ENCODE data around the gene TMPRSS6. TPM values are rescaled to one million over a fixed set of nuclear protein-coding genes. Genes with fewer than 3 reads are reported as not detected.

The TMPRSS6 gene
- total RNA-seq, 1 experiment from 2014 or later: not detected

- in situ Hi-C loops (cut with HindIII; ENCODE audit: low pct_unique_long_range_greater_than_20kb, low sequenced_read_pairs): loop anchor here (25.0 kb wide), 1 partner anchor 134 kb away; the partner anchor contains the start of gene C1QTNF6
- DNase-seq (ENCODE audit: low read depth, low spot score): no peak
Measured at GRCh38 chr22:37053310-37054055, 56.0 kb downstream of the TMPRSS6 start.

DNA sequence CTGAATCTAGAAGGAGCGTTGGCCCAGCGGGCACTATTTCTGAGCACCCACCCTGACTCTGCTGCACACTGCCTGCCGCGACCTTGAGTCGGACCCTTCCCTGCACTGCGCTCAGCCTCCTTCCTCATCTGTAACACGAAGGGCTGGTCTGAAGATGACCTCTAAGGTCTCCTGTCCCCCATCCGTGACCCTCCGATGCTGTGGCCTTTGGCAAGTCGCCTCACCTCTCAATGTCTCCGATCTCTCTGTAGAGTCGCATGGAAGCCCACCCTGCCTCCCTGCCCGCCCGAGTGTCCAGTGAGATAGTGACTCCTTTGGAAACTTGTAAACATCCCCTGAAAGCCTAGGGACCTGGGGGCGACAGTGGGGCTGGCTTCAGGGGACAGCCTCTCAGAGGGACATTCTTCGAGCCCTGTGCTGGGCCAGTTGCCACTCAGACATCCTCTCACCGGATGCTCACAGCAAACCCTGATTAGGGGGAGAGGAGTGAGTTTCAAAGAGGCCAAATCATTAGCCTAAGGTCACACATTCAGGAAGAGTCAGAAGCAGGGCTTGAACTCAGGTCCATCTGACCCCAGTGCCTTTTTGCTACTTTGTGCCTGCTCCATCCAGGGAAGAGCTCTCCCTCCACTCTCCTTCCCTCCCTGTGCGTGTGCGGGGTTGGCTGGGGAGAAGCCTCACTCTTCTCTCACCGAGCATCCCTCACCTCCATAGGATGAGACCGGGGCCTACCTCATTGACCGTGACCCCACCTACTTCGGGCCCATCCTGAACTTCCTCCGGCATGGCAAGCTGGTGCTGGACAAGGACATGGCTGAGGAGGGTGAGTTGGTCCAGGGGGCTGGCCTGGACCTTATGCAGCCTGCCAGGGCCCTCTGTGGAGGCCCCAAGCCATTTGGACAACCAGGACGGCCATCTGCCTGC, 56.9 kb downstream of the TMPRSS6 start:
- in situ Hi-C loops (cut with HindIII; ENCODE audit: low pct_unique_long_range_greater_than_20kb, low sequenced_read_pairs): loop anchor here (25.0 kb wide), 1 partner anchor 135 kb away; the partner anchor contains the start of gene C1QTNF6
- DNase-seq (ENCODE audit: low read depth, low spot score): no peak

DNA sequence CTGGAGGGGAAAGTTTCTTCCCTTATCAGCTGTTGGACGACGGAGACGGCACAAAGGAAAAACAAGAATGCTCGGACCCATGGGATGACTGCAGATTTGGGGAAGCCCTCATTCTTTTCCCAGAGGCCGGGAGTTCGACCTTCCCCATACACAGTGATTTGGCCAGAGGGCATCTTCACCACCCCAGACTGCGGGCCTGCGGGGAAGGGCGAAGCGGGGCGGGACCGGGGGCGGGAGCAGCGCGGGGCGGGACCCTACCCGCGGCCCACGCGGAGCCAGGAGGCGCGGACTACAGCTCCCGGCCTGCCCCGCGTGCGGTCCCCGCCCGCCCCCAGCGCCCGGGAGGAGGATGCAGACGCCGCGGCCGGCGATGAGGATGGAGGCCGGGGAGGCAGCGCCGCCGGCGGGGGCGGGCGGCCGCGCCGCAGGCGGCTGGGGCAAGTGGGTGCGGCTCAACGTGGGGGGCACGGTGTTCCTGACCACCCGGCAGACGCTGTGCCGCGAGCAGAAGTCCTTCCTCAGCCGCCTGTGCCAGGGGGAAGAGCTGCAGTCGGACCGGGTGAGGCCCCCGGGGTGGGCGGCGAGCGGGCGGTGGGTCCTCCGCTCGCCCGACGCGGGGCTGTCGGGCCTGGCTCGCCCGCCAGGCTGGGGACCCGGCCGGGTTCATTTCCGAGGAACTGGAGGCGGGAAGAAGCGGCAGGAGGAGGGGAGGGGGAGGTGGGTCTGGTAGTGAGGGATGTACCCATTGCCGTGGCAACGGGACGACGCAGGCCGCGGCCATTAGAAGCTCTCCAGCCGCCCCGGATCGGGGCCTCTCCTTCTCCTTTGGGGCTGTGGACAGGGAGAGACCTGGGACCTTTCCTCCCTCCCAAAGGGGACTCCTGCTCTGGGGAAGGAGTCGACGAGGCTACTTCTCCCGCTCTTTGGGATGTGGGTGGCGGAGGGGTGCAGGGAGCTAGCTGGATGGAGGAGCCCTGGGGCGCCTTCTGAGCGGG, 57.8 kb downstream of the TMPRSS6 start, which contains the start of gene KCTD17:
Gene KCTD17, plus strand, starts transcription at position 352 of the 995 bp plus-strand sequence. Its CDS starts 19 bp downstream, at position 371.
- in situ Hi-C loops (cut with HindIII; ENCODE audit: low pct_unique_long_range_greater_than_20kb, low sequenced_read_pairs): loop anchor here (25.0 kb wide), 1 partner anchor 136 kb away; the partner anchor contains the start of gene C1QTNF6
- DNase-seq (ENCODE audit: low read depth, low spot score): peak; percentile 67

DNA sequence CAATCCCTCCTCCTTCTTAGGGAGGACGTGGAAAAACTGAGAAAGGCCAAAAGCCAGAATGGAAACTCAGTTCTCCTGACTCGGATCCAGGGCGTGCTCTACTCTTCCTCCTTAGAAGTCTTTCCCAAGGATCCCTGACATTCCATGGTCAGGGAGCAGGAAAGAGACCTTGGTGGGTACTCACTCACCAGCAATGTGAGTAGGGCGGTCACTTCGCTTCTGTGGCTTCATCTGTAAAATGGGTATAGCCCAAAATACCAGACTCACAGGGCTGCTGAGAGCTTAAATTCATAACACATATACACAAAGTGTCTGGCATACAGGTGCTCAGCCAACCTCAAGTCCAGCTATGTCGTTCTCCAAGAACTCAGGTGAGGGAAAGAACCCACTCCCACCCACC, 58.6 kb downstream of the TMPRSS6 start:
- DNase-seq (ENCODE audit: low read depth, low spot score): no peak
- in situ Hi-C loops (cut with HindIII; ENCODE audit: low pct_unique_long_range_greater_than_20kb, low sequenced_read_pairs): loop anchor here (25.0 kb wide), 1 partner anchor 136 kb away; the partner anchor contains the start of gene C1QTNF6

DNA sequence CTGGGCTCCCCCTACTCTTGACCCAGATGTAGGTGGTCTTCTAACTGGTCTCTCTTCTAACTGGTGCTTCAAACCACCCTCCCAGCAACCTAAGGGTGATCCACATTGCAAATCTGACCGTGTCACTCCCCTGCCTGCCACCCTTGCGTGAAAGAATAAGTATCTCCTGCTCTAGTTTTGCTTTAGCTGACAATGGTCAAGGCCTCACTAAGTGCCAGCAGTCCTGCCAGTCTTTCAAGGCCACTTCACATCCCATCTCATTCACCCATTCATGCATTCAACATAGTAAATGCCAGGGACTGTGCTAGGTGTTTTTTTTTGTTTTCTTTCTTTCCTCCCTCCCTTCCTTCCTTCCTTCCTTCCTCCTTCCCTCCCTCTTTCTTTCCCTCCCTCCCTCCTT, 60.3 kb downstream of the TMPRSS6 start:
- in situ Hi-C loops (cut with HindIII; ENCODE audit: low pct_unique_long_range_greater_than_20kb, low sequenced_read_pairs): no loop called here
- DNase-seq (ENCODE audit: low read depth, low spot score): no peak

- in situ Hi-C loops (cut with HindIII; ENCODE audit: low pct_unique_long_range_greater_than_20kb, low sequenced_read_pairs): no loop called here
- DNase-seq (ENCODE audit: low read depth, low spot score): no peak
Measured at GRCh38 chr22:37048133-37048532, 61.4 kb downstream of the TMPRSS6 start.

GRCh38 chr22:37047006-37047405, 62.5 kb downstream of the TMPRSS6 start:
- in situ Hi-C loops (cut with HindIII; ENCODE audit: low pct_unique_long_range_greater_than_20kb, low sequenced_read_pairs): no loop called here

DNA sequence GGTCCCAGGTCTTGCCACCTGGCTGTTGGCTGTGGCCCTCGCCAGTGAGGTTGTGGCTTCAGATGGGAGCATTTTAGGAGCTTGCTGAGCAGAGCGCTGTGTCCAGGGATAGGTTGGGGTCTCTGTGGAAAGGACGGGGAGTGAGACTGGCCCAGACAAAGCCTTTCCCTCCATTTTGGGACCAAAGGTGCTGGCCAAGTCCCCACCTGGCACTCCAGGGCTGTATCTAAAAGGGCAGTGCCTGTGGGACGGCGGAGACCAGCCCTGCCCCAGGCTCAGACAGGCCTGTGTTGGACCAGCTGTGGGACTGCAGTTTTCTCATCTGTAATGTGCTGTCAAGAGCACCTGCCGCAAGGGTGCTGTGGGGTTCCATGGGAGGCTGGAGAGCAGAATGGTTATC, 62.9 kb downstream of the TMPRSS6 start:
- no peak for DNase-seq (ENCODE audit: low read depth, low spot score)
- in situ Hi-C loops (cut with HindIII; ENCODE audit: low pct_unique_long_range_greater_than_20kb, low sequenced_read_pairs): no loop called here

More at GRCh38 chr22:37047006-37047405, 62.5 kb downstream of the TMPRSS6 start:
- no peak for DNase-seq (ENCODE audit: low read depth, low spot score)

GRCh38 chr22:37045958-37046357, 63.6 kb downstream of the TMPRSS6 start:
- in situ Hi-C loops (cut with HindIII; ENCODE audit: low pct_unique_long_range_greater_than_20kb, low sequenced_read_pairs): no loop called here

GRCh38 chr22:37044634-37045625, 64.6 kb downstream of the TMPRSS6 start:
- DNase-seq (ENCODE audit: low read depth, low spot score): no peak

More at GRCh38 chr22:37045958-37046357, 63.6 kb downstream of the TMPRSS6 start:
- DNase-seq (ENCODE audit: low read depth, low spot score): peak; percentile 52

DNA sequence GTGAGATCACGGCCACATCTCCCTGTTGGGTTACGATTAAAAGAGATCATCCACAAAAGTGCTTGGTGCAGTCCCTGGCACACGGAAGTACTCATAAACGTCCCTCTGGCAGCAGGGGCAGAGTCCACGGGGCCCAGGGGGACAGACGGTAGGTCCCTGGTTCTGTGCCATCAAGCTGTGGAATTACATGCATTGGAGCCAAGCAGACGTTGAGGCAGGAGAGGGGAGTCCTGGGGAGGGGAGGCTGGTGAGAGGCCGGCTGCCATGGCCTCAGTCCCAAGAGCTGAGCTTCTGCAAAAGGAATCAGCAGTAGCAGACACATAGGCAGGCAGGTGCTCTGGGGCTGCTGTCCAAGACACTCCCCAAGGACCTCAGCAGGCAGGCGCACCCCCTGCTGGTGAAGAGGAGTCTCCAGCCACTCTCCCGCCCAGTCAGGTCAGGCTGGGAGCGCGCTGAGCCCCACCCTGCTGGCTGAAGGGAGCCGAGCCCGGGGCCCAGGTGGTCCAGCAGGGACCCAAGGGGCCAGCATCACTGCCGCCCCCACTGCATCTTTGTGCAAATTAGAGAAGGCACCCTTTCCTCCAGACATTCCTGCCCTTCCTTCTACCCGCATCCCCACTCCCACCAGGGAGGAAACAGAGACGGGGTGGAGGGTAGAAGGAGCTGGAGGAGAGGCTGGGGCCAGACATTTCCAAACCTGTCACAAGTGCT, 65.5 kb downstream of the TMPRSS6 start:
- in situ Hi-C loops (cut with HindIII; ENCODE audit: low pct_unique_long_range_greater_than_20kb, low sequenced_read_pairs): no loop called here
- peak; percentile 74 for DNase-seq (ENCODE audit: low read depth, low spot score)

More at GRCh38 chr22:37044634-37045625, 64.6 kb downstream of the TMPRSS6 start:
- in situ Hi-C loops (cut with HindIII; ENCODE audit: low pct_unique_long_range_greater_than_20kb, low sequenced_read_pairs): no loop called here

GRCh38 chr22:37043209-37043827, 66.2 kb downstream of the TMPRSS6 start:
- in situ Hi-C loops (cut with HindIII; ENCODE audit: low pct_unique_long_range_greater_than_20kb, low sequenced_read_pairs): no loop called here
- DNase-seq (ENCODE audit: low read depth, low spot score): no peak

DNA sequence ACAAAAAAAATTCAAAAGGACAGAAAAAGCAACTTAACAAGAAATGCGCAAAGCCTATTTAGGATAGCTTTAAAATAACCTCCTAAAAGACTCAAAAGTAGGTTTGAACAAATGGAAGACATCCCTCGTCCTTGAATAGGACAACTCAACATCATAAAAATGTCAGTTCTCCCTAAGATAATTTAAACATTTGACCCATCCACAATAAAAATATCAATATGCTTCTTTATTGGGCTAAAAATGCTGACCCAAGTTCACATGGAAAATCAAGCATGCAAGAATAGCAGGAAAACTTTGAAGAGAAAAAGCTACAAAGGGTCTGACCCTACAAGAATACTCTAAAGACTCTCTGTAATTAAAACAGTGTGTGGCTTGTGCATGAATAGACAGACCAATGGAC, 70.0 kb downstream of the TMPRSS6 start:
- in situ Hi-C loops (cut with HindIII; ENCODE audit: low pct_unique_long_range_greater_than_20kb, low sequenced_read_pairs): no loop called here
- DNase-seq (ENCODE audit: low read depth, low spot score): no peak

DNA sequence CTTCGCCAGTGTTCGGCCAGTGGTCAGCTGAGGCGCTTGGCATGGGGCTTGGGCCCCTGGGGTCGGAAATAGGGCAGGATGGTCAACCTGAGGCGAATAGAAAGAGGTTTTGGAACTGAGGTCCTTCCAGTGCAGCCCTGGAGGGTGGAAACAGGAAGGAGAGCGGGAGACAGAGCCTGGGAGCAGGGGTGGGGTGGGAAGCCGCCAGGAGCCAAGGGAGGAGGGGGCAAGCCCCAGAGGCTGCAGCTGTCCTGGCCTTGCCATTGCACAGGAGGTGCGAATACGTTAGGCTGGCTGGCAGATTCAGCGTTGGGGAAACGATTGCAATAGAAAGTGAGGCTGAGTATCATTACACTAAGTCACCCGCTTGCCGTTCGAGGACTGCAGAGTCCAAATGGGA, 71.8 kb downstream of the TMPRSS6 start:
- in situ Hi-C loops (cut with HindIII; ENCODE audit: low pct_unique_long_range_greater_than_20kb, low sequenced_read_pairs): no loop called here
- no peak for DNase-seq (ENCODE audit: low read depth, low spot score)
